Activated CD8-positive, alpha-beta memory T cell treated with anti-CD3 and anti-CD28 coated beads, Interleukin-2, amount 50 U/mL, for 1 hour (primary cell): ENCODE data around the gene RARRES1.

Experiments used
- DNase-seq: peaks from one replicate; pipeline ENCODE4 v3.0.0-alpha.2; 2020; ENCODE audit errors: extremely low read depth

The RARRES1 gene

GRCh38 chr3:158731938-158732855, at the start of gene RARRES1:
Gene RARRES1 (minus strand): TSS chr3:158732457. CDS start chr3:158732415, 42 bp downstream.
- no peak for DNase-seq

GRCh38 chr3:158781849-158782248, 49.6 kb upstream of the RARRES1 start:
- no peak for DNase-seq

GRCh38 chr3:158781191-158781590, 48.9 kb upstream of the RARRES1 start:
- DNase-seq = no peak

GRCh38 chr3:158780766-158781165, 48.5 kb upstream of the RARRES1 start:
- DNase-seq = no peak

- no peak for DNase-seq
Measured at GRCh38 chr3:158777161-158777873, 45.1 kb upstream of the RARRES1 start.

- no peak for DNase-seq
Measured at GRCh38 chr3:158776531-158776930, 44.3 kb upstream of the RARRES1 start.

- no peak for DNase-seq
Measured at GRCh38 chr3:158775426-158776410, 43.5 kb upstream of the RARRES1 start.

- no peak for DNase-seq
Measured at GRCh38 chr3:158774965-158775364, 42.7 kb upstream of the RARRES1 start.

- DNase-seq = no peak
Measured at GRCh38 chr3:158773845-158774830, 41.9 kb upstream of the RARRES1 start.

- DNase-seq = no peak
Measured at GRCh38 chr3:158773166-158773565, 40.9 kb upstream of the RARRES1 start.

- no peak for DNase-seq
Measured at GRCh38 chr3:158771982-158772381, 39.7 kb upstream of the RARRES1 start.

- DNase-seq = no peak
Measured at GRCh38 chr3:158771577-158771976, 39.3 kb upstream of the RARRES1 start.

- DNase-seq = no peak
Measured at GRCh38 chr3:158770741-158771350, 38.6 kb upstream of the RARRES1 start.

- no peak for DNase-seq
Measured at GRCh38 chr3:158769952-158770740, 37.9 kb upstream of the RARRES1 start.

GRCh38 chr3:158769549-158769948, 37.3 kb upstream of the RARRES1 start:
- no peak for DNase-seq

GRCh38 chr3:158768881-158769543, 36.8 kb upstream of the RARRES1 start:
- DNase-seq = no peak

GRCh38 chr3:158768361-158768787, 36.1 kb upstream of the RARRES1 start:
- no peak for DNase-seq

- no peak for DNase-seq
Measured at GRCh38 chr3:158766364-158766763, 34.1 kb upstream of the RARRES1 start.
